Coronary artery (tissue), 2 donors: ENCODE measurements around the gene FBXL20.
"Not testable (repeated sequence)": the region's sequence is repeated elsewhere in the genome, so short reads cannot be mapped to it uniquely, and the experiment has no call there.

Experiments used
- DNase-seq: peaks from one replicate; pipeline ENCODE4 v3.0.0-alpha.2; 2017; ENCODE audit warnings: low spot score
- H3K27ac ChIP-seq, 2 donors: fragments of 200-600 bp; sonication (generic); one replicate each; pipeline ENCODE4 v1.5.1; 2016 to 2019
- H3K4me3 ChIP-seq: fragments of 200-600 bp; sonication (generic); 2 replicates; pipeline ENCODE4 v1.5.1; 2016; ENCODE audit warnings: mild to moderate bottlenecking, moderate library complexity
- CTCF ChIP-seq: fragments of 200-600 bp; sonication (generic); IDR thresholded peaks from one replicate; pipeline ENCODE4 v1.5.1; 2019; ENCODE audit warnings: antibody characterized with exemption

FBXL20 gene

GRCh38 chr17:39385040-39385439 is 16.4 kb downstream of the FBXL20 start:
- no peak for TF ChIP-seq CTCF
- no peak for DNase-seq
- no peak overlapping the region for H3K27ac ChIP-seq
- H3K4me3 ChIP-seq = no peak overlapping the region

GRCh38 chr17:39380144-39380543 is 21.3 kb downstream of the FBXL20 start:
- no peak for TF ChIP-seq CTCF
- H3K4me3 ChIP-seq = no peak overlapping the region
- no peak for DNase-seq

GRCh38 chr17:39376434-39376833 is 25.0 kb downstream of the FBXL20 start:
- Histone ChIP-seq H3K4me3 (no peak overlapping the region), H3K27ac (no peak overlapping the region)
- no peak for DNase-seq
- TF ChIP-seq CTCF = no peak

More at GRCh38 chr17:39380144-39380543, 21.3 kb downstream of the FBXL20 start:
- H3K27ac ChIP-seq = no peak overlapping the region

- H3K4me3 ChIP-seq, H3K27ac ChIP-seq, DNase-seq: not testable (repeated sequence)
Observed at GRCh38 chr17:39367805-39368204, 33.6 kb downstream of the FBXL20 start.

GRCh38 chr17:39365872-39366271 is 35.6 kb downstream of the FBXL20 start:
- Histone ChIP-seq H3K4me3 (peak overlapping the region; percentile 29), H3K27ac (peak overlapping the region; percentile 70 to 72)
- no peak for DNase-seq
- no peak for TF ChIP-seq CTCF

GRCh38 chr17:39365242-39365641 is 36.2 kb downstream of the FBXL20 start:
- DNase-seq = no peak
- peak overlapping the region; percentile 70 to 72 for H3K27ac ChIP-seq
- TF ChIP-seq CTCF = no peak
- H3K4me3 ChIP-seq = peak overlapping the region; percentile 29

GRCh38 chr17:39364236-39365025 is 37.0 kb downstream of the FBXL20 start:
- no peak for DNase-seq
- Histone ChIP-seq H3K4me3 (peak overlapping the region; percentile 29), H3K27ac (peak overlapping the region; percentile 72 to 74)
- TF ChIP-seq CTCF = no peak
